ENCODE measurements around the gene RPL28. TPM values are rescaled to one million over a fixed set of nuclear protein-coding genes. Genes with fewer than 3 reads are reported as not detected.
"Not testable (repeated sequence)": the region's sequence is repeated elsewhere in the genome, so short reads cannot be mapped to it uniquely, and the experiment has no call there.

The RPL28 gene
- total and polyA plus RNA-seq, 2 donors (not counting 3 experiments of a cell fraction or from before 2014, with no cell fraction given), result 1,872 to 3,435 TPM

DNA sequence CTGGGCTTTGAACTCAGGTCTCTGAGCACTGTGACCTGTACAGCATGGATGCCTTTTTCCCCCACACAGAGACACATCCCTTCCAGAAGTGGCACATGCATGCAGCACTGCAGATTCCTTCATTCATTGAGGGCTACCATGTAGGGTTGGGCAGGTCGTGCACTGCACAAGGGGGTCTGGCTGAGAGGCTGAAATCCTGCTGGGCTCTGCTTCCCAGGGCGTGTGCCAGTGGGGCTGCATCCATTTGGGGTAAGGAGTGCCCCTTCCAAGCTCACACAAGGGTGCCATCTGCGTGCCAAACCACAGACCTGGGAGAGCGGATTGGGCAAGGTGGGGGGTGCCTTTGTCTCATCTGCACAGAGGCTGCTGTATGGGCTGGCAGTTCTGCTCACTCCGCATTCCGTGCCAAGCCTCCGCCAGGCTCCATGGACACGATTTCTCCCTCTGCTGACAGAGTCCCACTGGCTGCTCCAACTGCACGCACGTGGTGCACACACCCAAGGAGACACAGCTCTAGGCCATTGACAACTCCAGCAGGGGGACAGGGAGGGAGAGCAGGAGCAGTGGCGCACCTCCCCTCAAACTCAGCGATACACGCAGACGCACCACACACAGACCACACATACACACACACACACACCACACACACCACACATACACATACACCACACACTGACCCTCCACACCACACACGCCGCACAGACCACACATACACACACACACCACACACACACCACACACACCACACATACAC lies 61.9 kb downstream of the RPL28 start:
- H3K9ac ChIP-seq (replicated peaks; ENCODE audit: extremely low read depth, insufficient read depth, low read length), result no peak overlapping the region
- TF ChIP-seq, protein P1, sequence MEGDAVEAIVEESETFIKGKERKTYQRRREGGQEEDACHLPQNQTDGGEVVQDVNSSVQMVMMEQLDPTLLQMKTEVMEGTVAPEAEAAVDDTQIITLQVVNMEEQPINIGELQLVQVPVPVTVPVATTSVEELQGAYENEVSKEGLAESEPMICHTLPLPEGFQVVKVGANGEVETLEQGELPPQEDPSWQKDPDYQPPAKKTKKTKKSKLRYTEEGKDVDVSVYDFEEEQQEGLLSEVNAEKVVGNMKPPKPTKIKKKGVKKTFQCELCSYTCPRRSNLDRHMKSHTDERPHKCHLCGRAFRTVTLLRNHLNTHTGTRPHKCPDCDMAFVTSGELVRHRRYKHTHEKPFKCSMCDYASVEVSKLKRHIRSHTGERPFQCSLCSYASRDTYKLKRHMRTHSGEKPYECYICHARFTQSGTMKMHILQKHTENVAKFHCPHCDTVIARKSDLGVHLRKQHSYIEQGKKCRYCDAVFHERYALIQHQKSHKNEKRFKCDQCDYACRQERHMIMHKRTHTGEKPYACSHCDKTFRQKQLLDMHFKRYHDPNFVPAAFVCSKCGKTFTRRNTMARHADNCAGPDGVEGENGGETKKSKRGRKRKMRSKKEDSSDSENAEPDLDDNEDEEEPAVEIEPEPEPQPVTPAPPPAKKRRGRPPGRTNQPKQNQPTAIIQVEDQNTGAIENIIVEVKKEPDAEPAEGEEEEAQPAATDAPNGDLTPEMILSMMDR (IDR thresholded peaks at IDR 0.05; ENCODE audit: extremely low read depth in 1 of 2, insufficient read depth in 1 of 2, low read depth in 1 of 2, low read length in 2 of 2), result no peak
- TF ChIP-seq, protein P2, sequence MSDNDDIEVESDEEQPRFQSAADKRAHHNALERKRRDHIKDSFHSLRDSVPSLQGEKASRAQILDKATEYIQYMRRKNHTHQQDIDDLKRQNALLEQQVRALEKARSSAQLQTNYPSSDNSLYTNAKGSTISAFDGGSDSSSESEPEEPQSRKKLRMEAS (IDR thresholded peaks at IDR 0.05; ENCODE audit: insufficient read depth, insufficient read length), result peak; percentile 12
- TF ChIP-seq GATA2 (IDR thresholded peaks at IDR 0.05; ENCODE audit: insufficient read depth, insufficient read length, low read depth, low read length) (no peak), POLR2A (IDR thresholded peaks at IDR 0.05; ENCODE audit: low read depth, low read length) (no peak)
- H2AFZ ChIP-seq (ENCODE audit: low read depth, low read length), result no peak overlapping the region
- BruUV-seq (replicated peaks), result no TSS peak
- no peak overlapping the region for H3K4me3 ChIP-seq (replicated peaks in 1 of 3; ENCODE audit: insufficient read depth in 1 of 3, low read depth in 1 of 3, low read length in 3 of 3)
- no peak for DNase-seq (ENCODE audit: low read depth, low spot score)
- no peaks in the 10 kb centered on the region for H4K20me1 ChIP-seq (replicated peaks; ENCODE audit: control insufficient read depth, extremely low read depth, insufficient read depth, low read length)
- intact Hi-C loops (cut with micrococcal nuclease), result no loop called here
- CTCF ChIA-PET, result interaction anchor here (0.7 to 0.8 kb wide), 2 partner anchors 287 to 306 kb away, joined by 3 read pairs; no protein-coding TSS in a partner anchor
- H3K4me1 ChIP-seq (ENCODE audit: control insufficient read depth, extremely low read depth, insufficient read depth, low read length), result no peaks in the 10 kb centered on the region
- H3K9me1 ChIP-seq (replicated peaks; ENCODE audit: control insufficient read depth, extremely low read depth, insufficient read depth, low read length), result no peaks in the 10 kb centered on the region
- H3K4me2 ChIP-seq (ENCODE audit: insufficient read depth, low read length), result no peak overlapping the region
- no peak for FAIRE-seq
- POLR2A ChIA-PET, result no interaction called here
- dilution Hi-C loops (cut with MboI; ENCODE audit: extremely low pct_ligation_motif_present, low sequenced_read_pairs), result no loop called here
- no peaks in the 10 kb centered on the region for H3K79me2 ChIP-seq (ENCODE audit: control insufficient read depth, insufficient read depth, low read length)
- peaks cover 38% of the 10 kb centered on the region in 2 experiments for H3K27me3 ChIP-seq (ENCODE audit: control insufficient read depth in 2 of 2, insufficient read depth in 2 of 2, low read length in 2 of 2)
- no peaks in the 10 kb centered on the region for H3K36me3 ChIP-seq (ENCODE audit: control insufficient read depth in 2 of 2, extremely low read depth in 1 of 2, insufficient read depth in 2 of 2, low read length in 2 of 2)
- no peaks in the 10 kb centered on the region for H3K9me3 ChIP-seq (replicated peaks; ENCODE audit: control insufficient read depth, insufficient read depth, low read length)
- H3K27ac ChIP-seq (ENCODE audit: insufficient read depth, low read depth, low read length), result no peak overlapping the region

DNA sequence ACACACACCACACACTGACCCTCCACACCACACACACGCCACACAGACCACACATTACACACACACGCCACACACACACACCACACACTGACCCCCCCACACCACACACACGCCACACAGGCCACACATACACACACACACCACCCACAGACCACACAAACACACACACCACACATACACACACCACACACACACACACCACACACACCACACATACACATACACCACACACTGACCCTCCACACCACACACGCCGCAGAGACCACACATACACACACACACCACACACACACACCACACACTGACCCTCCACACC lies 62.4 kb downstream of the RPL28 start:
- H2AFZ ChIP-seq (ENCODE audit: low read depth, low read length); H3K9ac ChIP-seq (replicated peaks; ENCODE audit: extremely low read depth, insufficient read depth, low read length); FAIRE-seq; H3K27ac ChIP-seq (ENCODE audit: insufficient read depth, low read depth, low read length); dilution Hi-C loops (cut with MboI; ENCODE audit: extremely low pct_ligation_motif_present, low sequenced_read_pairs); H3K9me1 ChIP-seq (replicated peaks; ENCODE audit: control insufficient read depth, extremely low read depth, insufficient read depth, low read length); H3K4me3 ChIP-seq (replicated peaks in 1 of 3; ENCODE audit: insufficient read depth in 1 of 3, low read depth in 1 of 3, low read length in 3 of 3); H3K9me3 ChIP-seq (replicated peaks; ENCODE audit: control insufficient read depth, insufficient read depth, low read length); H3K4me1 ChIP-seq (ENCODE audit: control insufficient read depth, extremely low read depth, insufficient read depth, low read length); intact Hi-C loops (cut with micrococcal nuclease); DNase-seq (ENCODE audit: low read depth, low spot score); H3K4me2 ChIP-seq (ENCODE audit: insufficient read depth, low read length); H4K20me1 ChIP-seq (replicated peaks; ENCODE audit: control insufficient read depth, extremely low read depth, insufficient read depth, low read length); BruUV-seq (replicated peaks); POLR2A ChIA-PET; H3K79me2 ChIP-seq (ENCODE audit: control insufficient read depth, insufficient read depth, low read length); CTCF ChIA-PET; H3K36me3 ChIP-seq (ENCODE audit: control insufficient read depth in 2 of 2, extremely low read depth in 1 of 2, insufficient read depth in 2 of 2, low read length in 2 of 2): not testable (repeated sequence)
- peaks cover 38% of the 10 kb centered on the region in 2 experiments for H3K27me3 ChIP-seq (ENCODE audit: control insufficient read depth in 2 of 2, insufficient read depth in 2 of 2, low read length in 2 of 2)
